H54 (cell line): Measurements from ENCODE around the gene PACS1.
A peak's percentile ranks its signal among the peaks of the same experiment; 100 is the strongest.

Source experiments
- DNase-seq: peaks from one replicate; pipeline ENCODE4 v3.0.0; 2011; ENCODE audit warnings: low spot score, mixed read lengths; ENCODE audit not compliant: insufficient read length
- FAIRE-seq: peaks from 3 replicates; lab custom pipeline; 2011; peaks lifted over from hg19 to GRCh38; lab: Jason Lieb, UNC
- POLR2A ChIP-seq: IDR thresholded peaks from 2 replicates; pipeline ENCODE4 v1.6.1; 2011; ENCODE audit warnings: low read depth, mild to moderate bottlenecking, low read length

Gene PACS1

GRCh38 chr11:66160709-66161108 is 90.6 kb downstream of the PACS1 start:
- DNase-seq: no peak
- no peak for TF ChIP-seq POLR2A
- FAIRE-seq: no peak

- no peak for TF ChIP-seq POLR2A
- DNase-seq (no peak), FAIRE-seq (no peak)
These were observed 98.2 kb downstream of the PACS1 start for GRCh38 chr11:66168289-66168688.

GRCh38 chr11:66172146-66172545 is 102.1 kb downstream of the PACS1 start:
- TF ChIP-seq POLR2A: no peak
- FAIRE-seq (no peak), DNase-seq (no peak)

- no peak for FAIRE-seq
These were observed 106.6 kb downstream of the PACS1 start for GRCh38 chr11:66176650-66177049.

GRCh38 chr11:66178183-66178582 is 108.1 kb downstream of the PACS1 start:
- no peak for FAIRE-seq
- no peak for DNase-seq
- no peak for TF ChIP-seq POLR2A

More at GRCh38 chr11:66176650-66177049, 106.6 kb downstream of the PACS1 start:
- no peak for TF ChIP-seq POLR2A
- DNase-seq: no peak

GRCh38 chr11:66178871-66179270 is 108.8 kb downstream of the PACS1 start:
- FAIRE-seq: no peak
- TF ChIP-seq POLR2A: no peak
- DNase-seq: no peak

GRCh38 chr11:66181632-66182315 is 111.7 kb downstream of the PACS1 start:
- TF ChIP-seq POLR2A: no peak

GRCh38 chr11:66183494-66184048 is 113.5 kb downstream of the PACS1 start:
- no peak for TF ChIP-seq POLR2A
- DNase-seq: no peak
- FAIRE-seq: no peak

More at GRCh38 chr11:66181632-66182315, 111.7 kb downstream of the PACS1 start:
- FAIRE-seq (no peak), DNase-seq (no peak)

- no peak for TF ChIP-seq POLR2A
- DNase-seq (no peak), FAIRE-seq (no peak)
These were observed 114.7 kb downstream of the PACS1 start for GRCh38 chr11:66184728-66185127.

GRCh38 chr11:66186470-66186869 is 116.4 kb downstream of the PACS1 start:
- TF ChIP-seq POLR2A: no peak
- FAIRE-seq (no peak), DNase-seq (no peak)

GRCh38 chr11:66187453-66187852 is 117.4 kb downstream of the PACS1 start:
- no peak for FAIRE-seq
- no peak for DNase-seq
- TF ChIP-seq POLR2A: no peak

- FAIRE-seq: no peak
- peak; percentile 39 for DNase-seq
- TF ChIP-seq POLR2A: no peak
These were observed 118.5 kb downstream of the PACS1 start for GRCh38 chr11:66188580-66188979.

- no peak for TF ChIP-seq POLR2A
- DNase-seq: no peak
- FAIRE-seq: no peak
These were observed 119.1 kb downstream of the PACS1 start for GRCh38 chr11:66189031-66189745.

- FAIRE-seq (no peak), DNase-seq (no peak)
- no peak for TF ChIP-seq POLR2A
These were observed 120.7 kb downstream of the PACS1 start for GRCh38 chr11:66190786-66191185.
